Caki2 (cell line): ENCODE measurements around the gene FOXO3B. TPM values are rescaled to one million over a fixed set of nuclear protein-coding genes. Genes with fewer than 3 reads are reported as not detected.
"Not testable (repeated sequence)": the region's sequence is repeated elsewhere in the genome, so short reads cannot be mapped to it uniquely, and the experiment has no call there.

Experiments used
- DNase-seq: peaks from one replicate; pipeline ENCODE4 v3.0.0-alpha.2; 2015; ENCODE audit warnings: low read depth
- in situ Hi-C: cut with HindIII; loops from 2 replicates; pipeline ENCODE4 v1.10.0; 2016; ENCODE audit warnings: low sequenced_read_pairs, low pct_unique_long_range_greater_than_20kb, mixed read lengths
- total RNA-seq: library from RNA; depleted of rRNA; stranded (reverse); fragments of >200 nt; shearing (Covaris generic); gene quantifications from 2 replicates; pipeline ENCODE4 v1.2.3, GENCODE V29; 2014; ENCODE audit warnings: low replicate concordance; rRNA removed

FOXO3B gene
- total RNA-seq, 1 experiment from 2014 or later, result 0.10 TPM

GRCh38 chr17:18667535-18667934, 14.6 kb downstream of the FOXO3B start:
- DNase-seq, in situ Hi-C loops: not testable (repeated sequence)

GRCh38 chr17:18666326-18666725, 15.8 kb downstream of the FOXO3B start:
- in situ Hi-C loops, DNase-seq: not testable (repeated sequence)

GRCh38 chr17:18661924-18662624, 20.0 kb downstream of the FOXO3B start:
- in situ Hi-C loops, result not testable (repeated sequence)
- peak; percentile 3 for DNase-seq

GRCh38 chr17:18650094-18650493, 32.0 kb downstream of the FOXO3B start:
- DNase-seq, in situ Hi-C loops: not testable (repeated sequence)

GRCh38 chr17:18644291-18644690, 37.8 kb downstream of the FOXO3B start, which contains the start of gene TBC1D28:
TBC1D28 (minus strand) TSS chr17:18644391; CDS start chr17:18641352, 3,039 bp downstream.
- DNase-seq, in situ Hi-C loops: not testable (repeated sequence)

- DNase-seq, in situ Hi-C loops: not testable (repeated sequence)
Observed at GRCh38 chr17:18643124-18643523, 39.0 kb downstream of the FOXO3B start.

GRCh38 chr17:18638357-18638756, 43.8 kb downstream of the FOXO3B start:
- in situ Hi-C loops, DNase-seq: not testable (repeated sequence)

GRCh38 chr17:18636237-18636636, 45.9 kb downstream of the FOXO3B start:
- DNase-seq, in situ Hi-C loops: not testable (repeated sequence)

GRCh38 chr17:18635773-18636172, 46.3 kb downstream of the FOXO3B start:
- in situ Hi-C loops, DNase-seq: not testable (repeated sequence)

GRCh38 chr17:18634550-18635263, 47.4 kb downstream of the FOXO3B start:
- in situ Hi-C loops, DNase-seq: not testable (repeated sequence)

Other genes starting within 250 kb of the FOXO3B start
- not detected in 2 replicates for gene LGALS9C, start 205.5 kb downstream of the FOXO3B start, total RNA-seq
- gene TBC1D28, start 37.9 kb downstream of the FOXO3B start, total RNA-seq, result not detected in 2 replicates
- gene FBXW10, start 61.7 kb upstream of the FOXO3B start, total RNA-seq, result 0.14 and 0.67 TPM in 2 replicates
- gene TVP23B, start 98.9 kb upstream of the FOXO3B start, total RNA-seq, result 56.8 and 69.6 TPM in 2 replicates
- gene PRPSAP2, start 175.8 kb upstream of the FOXO3B start, total RNA-seq, result 52.2 and 67.5 TPM in 2 replicates